ENCODE measurements around the gene ZNF3. TPM values are rescaled to one million over a fixed set of nuclear protein-coding genes. Genes with fewer than 3 reads are reported as not detected.

The ZNF3 gene
- total and polyA plus RNA-seq, 4 donors = 10.2 to 18.2 (median 12.2) TPM

DNA sequence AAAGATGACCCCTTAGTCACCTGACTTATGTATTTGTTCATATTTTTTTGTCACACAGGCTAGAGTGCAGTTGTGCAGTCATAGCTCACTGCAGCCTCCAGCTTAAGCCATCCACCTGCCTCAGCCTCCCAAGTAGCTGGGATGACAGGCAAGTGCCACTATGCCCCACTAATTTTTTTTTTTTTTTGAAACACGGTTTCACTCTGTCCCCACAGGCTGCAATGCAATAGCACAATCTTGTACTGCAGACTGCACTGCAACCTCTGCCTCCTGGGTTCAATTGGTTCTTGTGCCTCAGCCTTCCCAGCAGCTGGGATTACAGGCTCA, 47.1 kb upstream of the ZNF3 start:
- H3K4me1 ChIP-seq (ENCODE audit: control insufficient read depth in 4 of 4, insufficient read depth in 4 of 4, low read length in 3 of 4) = peaks cover 9 to 40% (median 19%) of the 10 kb centered on the region in 4 donors
- DNase-seq (ENCODE audit: low spot score) = no peak
- no peaks in the 10 kb centered on the region for H3K36me3 ChIP-seq (ENCODE audit: control insufficient read depth in 4 of 4, insufficient read depth in 3 of 4, low read depth in 1 of 4, low read length in 3 of 4)
- no peaks in the 10 kb centered on the region for H3K27me3 ChIP-seq (ENCODE audit: control insufficient read depth in 4 of 4, insufficient read depth in 4 of 4, low read length in 3 of 4)
- no peaks in the 10 kb centered on the region for H3K9me3 ChIP-seq (ENCODE audit: control insufficient read depth in 4 of 4, low read length in 3 of 4)
- WGBS = 71% methylated on average over 1 of the region's 1 CpG
- H3K9ac ChIP-seq (ENCODE audit: low read depth in 1 of 2, low read length in 2 of 2) = no peak overlapping the region
- H3K27ac ChIP-seq (ENCODE audit: low read depth in 1 of 2, low read length in 2 of 2) = no peak overlapping the region
- no peak for TF ChIP-seq RAD21 (IDR thresholded peaks at IDR 0.05)
- TF ChIP-seq EGR1 (IDR thresholded peaks at IDR 0.05; ENCODE audit: low read depth in 2 of 2) = no peak
- no peak for TF ChIP-seq NR2F2 (IDR thresholded peaks at IDR 0.05)
- TF ChIP-seq, protein P1, sequence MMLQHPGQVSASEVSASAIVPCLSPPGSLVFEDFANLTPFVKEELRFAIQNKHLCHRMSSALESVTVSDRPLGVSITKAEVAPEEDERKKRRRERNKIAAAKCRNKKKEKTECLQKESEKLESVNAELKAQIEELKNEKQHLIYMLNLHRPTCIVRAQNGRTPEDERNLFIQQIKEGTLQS (IDR thresholded peaks at IDR 0.05) = no peak
- no peak for TF ChIP-seq FOXA2 (IDR thresholded peaks at IDR 0.05)
- TF ChIP-seq, protein P2, sequence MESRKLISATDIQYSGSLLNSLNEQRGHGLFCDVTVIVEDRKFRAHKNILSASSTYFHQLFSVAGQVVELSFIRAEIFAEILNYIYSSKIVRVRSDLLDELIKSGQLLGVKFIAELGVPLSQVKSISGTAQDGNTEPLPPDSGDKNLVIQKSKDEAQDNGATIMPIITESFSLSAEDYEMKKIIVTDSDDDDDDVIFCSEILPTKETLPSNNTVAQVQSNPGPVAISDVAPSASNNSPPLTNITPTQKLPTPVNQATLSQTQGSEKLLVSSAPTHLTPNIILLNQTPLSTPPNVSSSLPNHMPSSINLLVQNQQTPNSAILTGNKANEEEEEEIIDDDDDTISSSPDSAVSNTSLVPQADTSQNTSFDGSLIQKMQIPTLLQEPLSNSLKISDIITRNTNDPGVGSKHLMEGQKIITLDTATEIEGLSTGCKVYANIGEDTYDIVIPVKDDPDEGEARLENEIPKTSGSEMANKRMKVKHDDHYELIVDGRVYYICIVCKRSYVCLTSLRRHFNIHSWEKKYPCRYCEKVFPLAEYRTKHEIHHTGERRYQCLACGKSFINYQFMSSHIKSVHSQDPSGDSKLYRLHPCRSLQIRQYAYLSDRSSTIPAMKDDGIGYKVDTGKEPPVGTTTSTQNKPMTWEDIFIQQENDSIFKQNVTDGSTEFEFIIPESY (IDR thresholded peaks at IDR 0.05) = no peak
- no peak for TF ChIP-seq YY1 (IDR thresholded peaks at IDR 0.05)
- TF ChIP-seq, protein P3, sequence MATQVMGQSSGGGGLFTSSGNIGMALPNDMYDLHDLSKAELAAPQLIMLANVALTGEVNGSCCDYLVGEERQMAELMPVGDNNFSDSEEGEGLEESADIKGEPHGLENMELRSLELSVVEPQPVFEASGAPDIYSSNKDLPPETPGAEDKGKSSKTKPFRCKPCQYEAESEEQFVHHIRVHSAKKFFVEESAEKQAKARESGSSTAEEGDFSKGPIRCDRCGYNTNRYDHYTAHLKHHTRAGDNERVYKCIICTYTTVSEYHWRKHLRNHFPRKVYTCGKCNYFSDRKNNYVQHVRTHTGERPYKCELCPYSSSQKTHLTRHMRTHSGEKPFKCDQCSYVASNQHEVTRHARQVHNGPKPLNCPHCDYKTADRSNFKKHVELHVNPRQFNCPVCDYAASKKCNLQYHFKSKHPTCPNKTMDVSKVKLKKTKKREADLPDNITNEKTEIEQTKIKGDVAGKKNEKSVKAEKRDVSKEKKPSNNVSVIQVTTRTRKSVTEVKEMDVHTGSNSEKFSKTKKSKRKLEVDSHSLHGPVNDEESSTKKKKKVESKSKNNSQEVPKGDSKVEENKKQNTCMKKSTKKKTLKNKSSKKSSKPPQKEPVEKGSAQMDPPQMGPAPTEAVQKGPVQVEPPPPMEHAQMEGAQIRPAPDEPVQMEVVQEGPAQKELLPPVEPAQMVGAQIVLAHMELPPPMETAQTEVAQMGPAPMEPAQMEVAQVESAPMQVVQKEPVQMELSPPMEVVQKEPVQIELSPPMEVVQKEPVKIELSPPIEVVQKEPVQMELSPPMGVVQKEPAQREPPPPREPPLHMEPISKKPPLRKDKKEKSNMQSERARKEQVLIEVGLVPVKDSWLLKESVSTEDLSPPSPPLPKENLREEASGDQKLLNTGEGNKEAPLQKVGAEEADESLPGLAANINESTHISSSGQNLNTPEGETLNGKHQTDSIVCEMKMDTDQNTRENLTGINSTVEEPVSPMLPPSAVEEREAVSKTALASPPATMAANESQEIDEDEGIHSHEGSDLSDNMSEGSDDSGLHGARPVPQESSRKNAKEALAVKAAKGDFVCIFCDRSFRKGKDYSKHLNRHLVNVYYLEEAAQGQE (IDR thresholded peaks at IDR 0.05) = no peak
- TF ChIP-seq, protein P4, sequence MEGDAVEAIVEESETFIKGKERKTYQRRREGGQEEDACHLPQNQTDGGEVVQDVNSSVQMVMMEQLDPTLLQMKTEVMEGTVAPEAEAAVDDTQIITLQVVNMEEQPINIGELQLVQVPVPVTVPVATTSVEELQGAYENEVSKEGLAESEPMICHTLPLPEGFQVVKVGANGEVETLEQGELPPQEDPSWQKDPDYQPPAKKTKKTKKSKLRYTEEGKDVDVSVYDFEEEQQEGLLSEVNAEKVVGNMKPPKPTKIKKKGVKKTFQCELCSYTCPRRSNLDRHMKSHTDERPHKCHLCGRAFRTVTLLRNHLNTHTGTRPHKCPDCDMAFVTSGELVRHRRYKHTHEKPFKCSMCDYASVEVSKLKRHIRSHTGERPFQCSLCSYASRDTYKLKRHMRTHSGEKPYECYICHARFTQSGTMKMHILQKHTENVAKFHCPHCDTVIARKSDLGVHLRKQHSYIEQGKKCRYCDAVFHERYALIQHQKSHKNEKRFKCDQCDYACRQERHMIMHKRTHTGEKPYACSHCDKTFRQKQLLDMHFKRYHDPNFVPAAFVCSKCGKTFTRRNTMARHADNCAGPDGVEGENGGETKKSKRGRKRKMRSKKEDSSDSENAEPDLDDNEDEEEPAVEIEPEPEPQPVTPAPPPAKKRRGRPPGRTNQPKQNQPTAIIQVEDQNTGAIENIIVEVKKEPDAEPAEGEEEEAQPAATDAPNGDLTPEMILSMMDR (IDR thresholded peaks at IDR 0.05; ENCODE audit: low read depth, low read length, missing input control) = no peak
- no peak for TF ChIP-seq GABPA (IDR thresholded peaks at IDR 0.05 in 1 of 2, conservative IDR thresholded peaks at IDR 0.05 in 1 of 2)
- TF ChIP-seq RXRA (IDR thresholded peaks at IDR 0.05) = no peak
- no peak for TF ChIP-seq SP1 (IDR thresholded peaks at IDR 0.05)
- H3K4me3 ChIP-seq (ENCODE audit: low read depth in 1 of 3, low read length in 3 of 3) = no peak overlapping the region

DNA sequence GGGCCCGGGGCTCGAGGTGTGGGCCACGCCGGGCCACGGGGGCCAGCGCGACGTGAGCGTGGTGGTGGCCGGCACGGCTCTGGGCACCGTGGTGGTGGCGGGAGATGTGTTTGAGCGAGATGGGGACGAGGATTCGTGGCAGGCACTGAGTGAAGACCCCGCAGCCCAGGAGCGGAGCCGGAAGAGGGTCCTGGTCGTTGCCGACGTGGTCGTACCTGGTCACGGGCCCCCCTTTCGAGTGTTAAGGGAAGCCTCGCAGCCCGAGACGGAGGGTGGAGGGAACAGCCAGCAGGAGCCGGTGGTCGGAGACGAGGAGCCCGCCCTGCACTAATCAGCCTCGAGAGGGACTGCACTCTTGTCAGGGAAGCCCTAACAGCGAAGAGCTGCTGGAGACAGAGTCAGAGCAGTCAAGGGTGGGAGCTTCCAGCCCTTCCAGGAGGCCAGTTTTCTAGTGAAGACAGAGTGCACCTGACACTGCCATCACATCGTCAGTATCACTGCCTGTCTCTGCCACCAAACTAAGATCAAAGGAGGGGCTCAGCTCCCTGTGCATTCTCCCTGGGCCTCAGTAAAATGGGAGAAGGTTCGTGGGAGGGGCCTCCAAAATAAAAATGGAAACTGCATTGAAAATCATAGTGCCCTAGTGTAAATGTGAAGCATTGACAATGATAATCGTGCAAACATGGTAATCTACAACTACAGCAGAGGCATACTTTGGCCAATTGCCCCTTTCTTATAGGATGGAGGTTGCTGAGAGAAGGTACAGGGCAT, 46.5 kb upstream of the ZNF3 start:
- Histone ChIP-seq H3K9me3 (ENCODE audit: control insufficient read depth in 4 of 4, low read length in 3 of 4) (no peaks in the 10 kb centered on the region), H3K27me3 (ENCODE audit: control insufficient read depth in 4 of 4, insufficient read depth in 4 of 4, low read length in 3 of 4) (no peaks in the 10 kb centered on the region), H3K27ac (ENCODE audit: low read depth in 1 of 2, low read length in 2 of 2) (peak overlapping the region; percentile 4 to 99), H3K4me1 (ENCODE audit: control insufficient read depth in 4 of 4, insufficient read depth in 4 of 4, low read length in 3 of 4) (peaks cover 9 to 39% (median 19%) of the 10 kb centered on the region in 4 donors), H3K36me3 (ENCODE audit: control insufficient read depth in 4 of 4, insufficient read depth in 3 of 4, low read depth in 1 of 4, low read length in 3 of 4) (no peaks in the 10 kb centered on the region), H3K4me3 (ENCODE audit: low read depth in 1 of 3, low read length in 3 of 3) (peak overlapping the region in 2 of 3 donors; percentile 88 to 90), H3K9ac (ENCODE audit: low read depth in 1 of 2, low read length in 2 of 2) (peak overlapping the region in 1 of 2 donors; percentile 78)
- 13% methylated on average over 37 of the region's 37 CpGs for WGBS
- TF ChIP-seq HNF4G (IDR thresholded peaks at IDR 0.05) (no peak), FOXA2 (IDR thresholded peaks at IDR 0.05) (no peak), YY1 (IDR thresholded peaks at IDR 0.05) (no peak), RAD21 (IDR thresholded peaks at IDR 0.05) (no peak)
- TF ChIP-seq, protein P2 (IDR thresholded peaks at IDR 0.05) = no peak
- peak; percentile 62 for DNase-seq (ENCODE audit: low spot score)

Measured in liver (tissue), 9 donors.